GM18526 (cell line): ENCODE results near the gene ANKS3.

Experiments
- POLR2A ChIP-seq: IDR thresholded peaks from 3 replicates; pipeline ENCODE4 v1.6.1; 2011; ENCODE audit not compliant: insufficient read length; ENCODE audit errors: extremely low read depth

ANKS3 gene

DNA sequence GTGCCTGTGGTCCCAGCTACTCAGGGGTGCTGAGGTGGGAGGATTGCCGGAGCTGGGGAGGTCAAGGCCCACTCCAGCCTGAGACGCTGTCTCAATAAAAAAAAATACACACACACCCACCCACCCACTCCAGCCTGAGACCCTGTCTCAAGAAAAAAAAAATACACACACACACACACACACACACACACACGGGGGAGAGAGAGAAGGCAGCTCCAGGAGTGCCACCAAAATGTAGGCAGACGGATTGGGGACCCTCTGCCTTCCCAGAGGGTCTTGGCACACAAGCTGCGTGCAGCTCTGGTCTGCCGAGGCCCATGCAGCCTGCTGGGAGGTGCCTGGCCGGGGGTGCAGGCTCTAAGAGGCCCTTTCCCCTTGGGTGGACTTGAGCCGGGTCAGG, 46.7 kb downstream of the ANKS3 start:
- no peak for TF ChIP-seq POLR2A

- no peak for TF ChIP-seq POLR2A
These were observed 47.4 kb downstream of the ANKS3 start for GRCh38 chr16:4686497-4687210.

DNA sequence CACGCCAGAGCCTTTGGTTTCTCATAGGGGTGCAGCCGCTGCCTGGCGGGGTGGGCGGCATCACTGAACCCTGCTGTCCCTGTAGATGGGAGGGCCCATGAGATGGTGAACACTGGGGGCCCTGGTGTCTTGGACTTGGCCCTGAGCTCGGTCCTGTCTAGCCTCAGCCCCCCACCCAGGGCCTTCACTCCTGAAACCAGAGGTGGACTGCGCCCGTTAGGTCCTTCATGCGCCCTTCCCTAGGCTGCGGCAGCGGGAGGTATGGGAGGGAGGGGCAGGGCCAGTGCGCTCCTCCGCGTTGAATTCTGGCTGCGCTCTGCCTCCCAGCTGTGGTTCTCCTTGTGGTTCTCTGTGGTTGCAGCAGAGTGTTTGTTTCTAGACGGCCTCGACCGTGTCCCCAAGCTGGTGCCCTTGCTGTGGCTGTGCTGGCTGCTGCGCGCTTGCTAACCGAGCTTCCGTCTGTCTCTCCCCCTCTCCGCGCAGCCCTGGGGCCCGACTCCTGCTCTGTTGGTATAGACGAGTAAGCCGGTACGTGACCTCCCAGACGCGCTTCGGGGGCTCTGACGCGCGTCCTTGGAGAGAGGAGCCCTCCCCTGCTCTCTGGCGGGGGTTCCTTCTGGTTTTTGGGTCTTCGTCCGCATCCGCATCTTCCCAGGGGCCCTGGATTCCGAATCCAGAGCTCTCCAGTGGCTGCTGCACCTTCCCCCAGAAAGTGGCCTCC, 48.1 kb downstream of the ANKS3 start:
- no peak for TF ChIP-seq POLR2A

- no peak for TF ChIP-seq POLR2A
These were observed 48.8 kb downstream of the ANKS3 start for GRCh38 chr16:4685292-4685691.

- no peak for TF ChIP-seq POLR2A
These were observed 49.3 kb downstream of the ANKS3 start for GRCh38 chr16:4684763-4685162.

- no peak for TF ChIP-seq POLR2A
These were observed 49.9 kb downstream of the ANKS3 start for GRCh38 chr16:4684058-4684715.

GRCh38 chr16:4683255-4684057, 50.6 kb downstream of the ANKS3 start:
- TF ChIP-seq POLR2A: no peak

- TF ChIP-seq POLR2A: no peak
These were observed 51.3 kb downstream of the ANKS3 start for GRCh38 chr16:4682616-4683254.

DNA sequence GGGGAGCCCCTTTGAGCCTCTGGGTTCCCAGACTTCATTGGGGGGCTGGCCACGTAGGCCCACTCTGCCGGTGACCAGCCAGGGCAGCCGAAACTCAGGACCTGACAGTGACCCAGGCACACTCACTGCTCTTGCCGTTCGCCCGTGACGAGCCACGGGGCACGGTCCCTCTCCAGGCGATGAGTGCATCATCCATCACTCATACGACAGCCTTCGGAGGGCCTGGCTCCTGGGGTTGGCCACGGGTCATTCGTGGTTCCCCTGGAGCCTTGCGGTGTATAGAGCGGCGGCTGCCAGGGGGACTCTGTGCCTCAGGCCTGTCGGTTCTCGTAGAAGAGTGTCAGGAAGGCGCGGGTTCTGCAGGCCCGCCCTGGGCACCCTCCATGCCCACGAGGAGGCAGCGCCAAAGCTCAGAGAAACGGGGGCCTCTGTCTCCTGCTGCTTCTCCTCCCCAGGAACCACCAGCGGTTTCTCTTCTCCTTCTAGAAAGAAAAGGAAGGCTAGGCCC, 51.9 kb downstream of the ANKS3 start:
- no peak for TF ChIP-seq POLR2A

DNA sequence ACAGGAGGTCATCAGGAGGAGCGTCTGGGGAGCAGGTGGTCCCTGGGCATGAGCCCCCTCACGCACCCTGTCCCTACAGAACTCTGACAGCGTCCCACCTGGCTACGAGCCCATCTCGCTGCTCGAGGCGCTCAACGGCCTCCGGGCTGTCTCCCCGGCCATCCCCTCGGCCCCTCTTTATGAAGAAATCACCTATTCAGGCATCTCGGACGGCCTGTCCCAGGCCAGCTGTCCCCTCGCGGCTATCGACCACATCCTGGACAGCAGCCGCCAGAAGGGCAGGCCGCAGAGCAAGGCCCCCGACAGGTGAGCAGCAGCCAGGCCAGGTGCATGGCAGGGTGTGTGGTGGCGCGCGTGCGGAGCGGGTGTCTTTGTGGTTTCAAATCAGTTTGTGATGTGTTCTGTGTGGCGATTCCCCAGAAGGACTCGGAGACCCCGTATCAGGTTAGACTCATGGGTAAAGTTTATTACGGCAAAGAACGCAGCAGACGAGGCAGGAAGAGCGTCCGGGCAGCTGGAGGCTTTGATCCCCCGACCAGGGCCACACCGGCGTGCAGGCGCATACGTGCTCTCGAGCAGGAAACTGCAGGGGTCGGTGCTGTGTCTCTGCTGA, 52.5 kb downstream of the ANKS3 start:
- TF ChIP-seq POLR2A: no peak

DNA sequence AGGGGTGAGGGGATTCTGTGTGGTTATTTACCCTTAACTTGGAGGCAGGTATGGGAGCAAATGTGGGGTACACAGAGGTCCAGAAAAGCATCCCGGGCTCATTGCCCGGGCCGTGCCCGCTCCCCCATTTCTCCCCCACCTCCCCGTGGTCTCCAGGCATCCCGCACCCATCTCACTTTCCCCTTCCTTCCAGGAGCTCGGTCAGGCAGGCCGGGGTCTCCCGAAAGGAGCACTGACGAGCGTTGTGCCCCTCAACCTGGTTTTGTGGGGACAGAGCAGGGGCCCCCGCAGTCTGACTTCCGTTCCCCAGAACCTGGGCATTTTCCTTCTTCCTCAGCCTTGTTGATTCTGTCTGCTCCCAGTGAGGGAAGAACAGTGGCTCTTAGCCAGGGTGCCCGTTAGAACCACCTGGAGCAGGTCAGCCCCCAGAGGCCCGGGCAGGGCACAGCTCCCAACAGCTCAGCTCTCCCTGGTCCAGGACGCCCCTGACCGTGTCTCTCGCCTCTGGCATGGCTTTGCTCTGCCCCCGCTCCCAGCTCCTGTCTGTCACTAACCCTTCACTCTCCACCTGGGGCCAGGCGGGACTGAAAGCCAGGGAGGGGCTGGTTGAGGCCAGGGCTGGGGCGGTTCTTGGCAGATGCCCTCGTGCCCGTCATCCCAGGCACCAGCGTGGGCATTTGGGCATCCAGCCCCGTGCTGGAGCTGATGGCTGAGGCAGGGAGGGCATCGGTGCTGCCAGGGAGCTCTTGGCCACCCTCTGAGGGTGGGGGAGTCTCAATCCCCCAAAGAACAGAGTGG, 53.2 kb downstream of the ANKS3 start:
- no peak for TF ChIP-seq POLR2A

- no peak for TF ChIP-seq POLR2A
These were observed 54.0 kb downstream of the ANKS3 start for GRCh38 chr16:4679850-4680636.
